GM12892 (cell line): ENCODE data around the gene SAMD9.

Source experiments
- POLR2A ChIP-seq: IDR thresholded peaks from 2 replicates; pipeline ENCODE4 v1.6.1; 2011; ENCODE audit warnings: low read depth, low read length, control low read depth
- POLR2AphosphoS5 ChIP-seq: IDR thresholded peaks from 2 replicates; pipeline ENCODE4 v1.6.1; 2011; ENCODE audit warnings: low read depth, low read length, control low read depth

GRCh38 chr7:93117852-93118530 is at the start of gene SAMD9:
- TF ChIP-seq POLR2A = peak; percentile 41; the same call in 1 of the 2 replicates
- no peak for TF ChIP-seq POLR2AphosphoS5
